SJSA1 (cell line): ENCODE measurements around the gene RO60. TPM values are rescaled to one million over a fixed set of nuclear protein-coding genes. Genes with fewer than 3 reads are reported as not detected.

ENCODE experiments used
- DNase-seq, 2 experiments: peaks; one replicate each; pipeline ENCODE4 v3.0.0-alpha.2; 2015 to 2020; ENCODE audit warnings: low spot score in 2 of 2, low read depth in 1 of 2
- H3K27ac ChIP-seq: fragments of 250-450 bp; sonication (Bioruptor Pico); 2 replicates; pipeline ENCODE4 v1.5.1; 2020; ENCODE audit warnings: mild to moderate bottlenecking, moderate library complexity
- H3K27me3 ChIP-seq: fragments of 250-450 bp; sonication (Bioruptor Pico); replicated peaks from 2 replicates; pipeline ENCODE4 v1.5.1; 2020; ENCODE audit warnings: mild to moderate bottlenecking, moderate library complexity
- H3K36me3 ChIP-seq: fragments of 250-450 bp; sonication (Bioruptor Pico); 2 replicates; pipeline ENCODE4 v1.5.1; 2020; ENCODE audit warnings: mild to moderate bottlenecking
- H3K4me1 ChIP-seq: fragments of 250-450 bp; sonication (Bioruptor Pico); replicated peaks from 2 replicates; pipeline ENCODE4 v1.6.1; 2021; ENCODE audit warnings: mild to moderate bottlenecking
- H3K4me3 ChIP-seq: fragments of 250-450 bp; sonication (Bioruptor Pico); 2 replicates; pipeline ENCODE4 v1.5.1; 2020; ENCODE audit warnings: mild to moderate bottlenecking
- H3K9me3 ChIP-seq: fragments of 250-450 bp; sonication (Bioruptor Pico); replicated peaks from 2 replicates; pipeline ENCODE4 v1.5.1; 2020; ENCODE audit warnings: mild to moderate bottlenecking
- total RNA-seq: library from RNA; depleted of rRNA; stranded (reverse); fragments of >200 nt; shearing (Covaris generic); gene quantifications from 2 replicates; pipeline ENCODE4 v1.2.3, GENCODE V29; 2014; rRNA removed

RO60 gene
- total RNA-seq, 1 experiment from 2014 or later: 97.2 TPM

GRCh38 chr1:193104907-193105820 is 45.8 kb downstream of the RO60 start, which contains the start of gene GLRX2:
Gene GLRX2 (minus strand): TSS chr1:193105414. CDS start chr1:193105382, 32 bp downstream.
- Histone ChIP-seq H3K4me3 (peak within 1 kb of the TSS; percentile 91), H3K36me3 (peaks cover 17% of the 10 kb centered on the region), H3K9me3 (no peaks in the 10 kb centered on the region), H3K27ac (peak within 1 kb of the TSS; percentile 82), H3K27me3 (no peaks in the 10 kb centered on the region), H3K4me1 (peaks cover 8% of the 10 kb centered on the region)
- DNase-seq: peak; percentile 85 to 87

- no peak for DNase-seq
- Histone ChIP-seq H3K4me1 (peaks cover 14% of the 10 kb centered on the region), H3K27ac (no peak overlapping the region), H3K4me3 (peak overlapping the region; percentile 91), H3K9me3 (no peaks in the 10 kb centered on the region), H3K36me3 (peaks cover 11% of the 10 kb centered on the region), H3K27me3 (no peaks in the 10 kb centered on the region)
Measured at GRCh38 chr1:193105821-193106177, 46.4 kb downstream of the RO60 start.

GRCh38 chr1:193108471-193108870 is 49.1 kb downstream of the RO60 start:
- no peak overlapping the region for H3K4me3 ChIP-seq
- DNase-seq: no peak
- H3K27ac ChIP-seq: no peak overlapping the region
- H3K4me1 ChIP-seq: peaks cover 32% of the 10 kb centered on the region
- no peaks in the 10 kb centered on the region for H3K27me3 ChIP-seq
- no peaks in the 10 kb centered on the region for H3K9me3 ChIP-seq
- H3K36me3 ChIP-seq: peaks cover 5% of the 10 kb centered on the region

Other genes with a start within 250 kb of the RO60 start
- gene UCHL5, start 252 bp upstream of the RO60 start, total RNA-seq: 33.4 and 57.5 TPM in 2 replicates
- gene GLRX2, start 45.8 kb downstream of the RO60 start, total RNA-seq: 35.6 and 41.9 TPM in 2 replicates
- 25.0 and 26.3 TPM in 2 replicates for gene CDC73, start 62.4 kb downstream of the RO60 start, total RNA-seq
- 1.6 and 1.8 TPM in 2 replicates for gene B3GALT2, start 127.0 kb downstream of the RO60 start, total RNA-seq